HepG2 (cell line): Measurements from ENCODE around the gene GPT2. TPM values are rescaled to one million over a fixed set of nuclear protein-coding genes. Genes with fewer than 3 reads are reported as not detected.

Source experiments
- CCDC6 ChIP-seq: sonication (generic); formaldehyde crosslinking; IDR thresholded peaks from 2 replicates; pipeline ENCODE4 v1.8.1; 2022; ENCODE audit warnings: mild to moderate bottlenecking, missing genetic modification reagents, moderate library complexity
- DPF2 ChIP-seq: sonication (generic); formaldehyde crosslinking; IDR thresholded peaks from 2 replicates; pipeline ENCODE4 v1.4.0; 2020; ENCODE audit warnings: mild to moderate bottlenecking, low read depth, missing genetic modification reagents, borderline replicate concordance
- HNRNPH1 ChIP-seq: fragments of 200-400 bp; formaldehyde crosslinking; optimal IDR thresholded peaks from 2 replicates; pipeline ENCODE3; 2017; ENCODE audit warnings: mild to moderate bottlenecking, low read depth, low read length
- KAT8 ChIP-seq: IDR thresholded peaks from 2 replicates; pipeline ENCODE4 v1.6.1; 2016; ENCODE audit warnings: missing genetic modification reagents, missing compliant biosample characterization
- NFATC3 ChIP-seq: sonication (generic); formaldehyde crosslinking; IDR thresholded peaks from 2 replicates; pipeline ENCODE4 v1.5.1; 2020; ENCODE audit warnings: mild to moderate bottlenecking, missing genetic modification reagents
- PHF8 ChIP-seq: sonication (generic); formaldehyde crosslinking; IDR thresholded peaks from 2 replicates; pipeline ENCODE4 v1.5.0; 2020; ENCODE audit warnings: missing genetic modification reagents
- PRPF4 ChIP-seq: fragments of 200-400 bp; formaldehyde crosslinking; IDR thresholded peaks from 2 replicates; pipeline ENCODE4 v1.6.1; 2016; ENCODE audit warnings: low read length, low read depth; ENCODE audit not compliant: poor library complexity, severe bottlenecking
- SIN3A ChIP-seq: IDR thresholded peaks from 2 replicates; pipeline ENCODE4 v1.6.1; 2011; ENCODE audit warnings: low read depth, mild to moderate bottlenecking, control low read depth, low read length, borderline replicate concordance
- SP140L ChIP-seq: sonication (generic); formaldehyde crosslinking; IDR thresholded peaks from 2 replicates; pipeline ENCODE4 v1.4.0; 2020; ENCODE audit warnings: missing genetic modification reagents, borderline replicate concordance
- SP2 ChIP-seq: sonication (generic); formaldehyde crosslinking; IDR thresholded peaks from 2 replicates; pipeline ENCODE4 v1.5.1; 2020; ENCODE audit warnings: mild to moderate bottlenecking, missing genetic modification reagents
- ZFP90 ChIP-seq: sonication (generic); formaldehyde crosslinking; IDR thresholded peaks from 2 replicates; pipeline ENCODE4 v1.8.0; 2022; ENCODE audit warnings: missing genetic modification reagents, mild to moderate bottlenecking, inconsistent platforms, borderline replicate concordance
- ZNF101 ChIP-seq: sonication (generic); formaldehyde crosslinking; IDR thresholded peaks from 2 replicates; pipeline ENCODE4 v1.4.0; 2020; ENCODE audit warnings: mild to moderate bottlenecking, low read depth, missing genetic modification reagents, borderline replicate concordance
- ZNF562 ChIP-seq: sonication (generic); formaldehyde crosslinking; IDR thresholded peaks from 2 replicates; pipeline ENCODE4 v1.8.0; 2022; ENCODE audit warnings: missing genetic modification reagents, borderline replicate concordance
- ZNF678 ChIP-seq: sonication (generic); formaldehyde crosslinking; IDR thresholded peaks from 2 replicates; pipeline ENCODE4 v1.4.0; 2020; ENCODE audit warnings: mild to moderate bottlenecking, missing genetic modification reagents
- ZNF713 ChIP-seq: sonication (generic); formaldehyde crosslinking; IDR thresholded peaks from 2 replicates; pipeline ENCODE4 v1.4.0; 2020; ENCODE audit warnings: mild to moderate bottlenecking, missing genetic modification reagents
- ZSCAN12 ChIP-seq: sonication (generic); formaldehyde crosslinking; IDR thresholded peaks from 2 replicates; pipeline ENCODE4 v1.9.0; 2021; ENCODE audit warnings: mild to moderate bottlenecking, missing genetic modification reagents
- polyA plus RNA-seq, 8 experiments: library from polyadenylated mRNA; depleted of rRNA in 3 of 8; stranded (reverse) in 7 of 8; unstranded in 1 of 8; fragments of >200 nt; fragmentation: Illumina TruSeq in 4 of 8; extraction: Trizol in 4 of 8; gene quantifications; 2 replicates each; pipeline versions ENCODE4 v1.2.1 to v1.2.3, GENCODE V29; 2011 to 2016; ENCODE audit warnings: low read depth in 4 of 8, missing spikeins in 1 of 8, mixed read lengths in 1 of 8; ENCODE audit not compliant: insufficient read depth in 1 of 8
- total RNA-seq, 5 experiments: library from RNA; depleted of rRNA; stranded (reverse); fragments of >200 nt; fragmentation: Illumina TruSeq; extraction: Trizol; gene quantifications; 2 replicates each; pipeline ENCODE4 v1.2.3, GENCODE V29; 2016; ENCODE audit warnings: low read depth in 1 of 5
- TF ChIP-seq, protein P1 (sequence below): sonication (generic); formaldehyde crosslinking; IDR thresholded peaks from 2 replicates; pipeline ENCODE4 v1.5.1; 2020; ENCODE audit warnings: missing genetic modification reagents, mild to moderate bottlenecking, borderline replicate concordance
- TF ChIP-seq, protein P2 (sequence below): sonication (generic); formaldehyde crosslinking; IDR thresholded peaks from 2 replicates; pipeline ENCODE4 v1.4.0; 2020; ENCODE audit warnings: mild to moderate bottlenecking, missing genetic modification reagents, borderline replicate concordance
- TF ChIP-seq, protein P3 (sequence below): IDR thresholded peaks from 2 replicates; pipeline ENCODE4 v1.6.1; 2016; ENCODE audit warnings: missing genetic modification reagents, missing compliant biosample characterization
- TF ChIP-seq, protein P4 (sequence below): IDR thresholded peaks from 2 replicates; pipeline ENCODE4 v1.6.1; 2016; ENCODE audit warnings: mild to moderate bottlenecking, missing biosample characterization, missing genetic modification reagents

GPT2 gene
- total and polyA plus RNA-seq, 2 of the 13 experiments (the other 11 are each of a cell fraction or from before 2014, with no cell fraction given), result 138 to 267 TPM

DNA sequence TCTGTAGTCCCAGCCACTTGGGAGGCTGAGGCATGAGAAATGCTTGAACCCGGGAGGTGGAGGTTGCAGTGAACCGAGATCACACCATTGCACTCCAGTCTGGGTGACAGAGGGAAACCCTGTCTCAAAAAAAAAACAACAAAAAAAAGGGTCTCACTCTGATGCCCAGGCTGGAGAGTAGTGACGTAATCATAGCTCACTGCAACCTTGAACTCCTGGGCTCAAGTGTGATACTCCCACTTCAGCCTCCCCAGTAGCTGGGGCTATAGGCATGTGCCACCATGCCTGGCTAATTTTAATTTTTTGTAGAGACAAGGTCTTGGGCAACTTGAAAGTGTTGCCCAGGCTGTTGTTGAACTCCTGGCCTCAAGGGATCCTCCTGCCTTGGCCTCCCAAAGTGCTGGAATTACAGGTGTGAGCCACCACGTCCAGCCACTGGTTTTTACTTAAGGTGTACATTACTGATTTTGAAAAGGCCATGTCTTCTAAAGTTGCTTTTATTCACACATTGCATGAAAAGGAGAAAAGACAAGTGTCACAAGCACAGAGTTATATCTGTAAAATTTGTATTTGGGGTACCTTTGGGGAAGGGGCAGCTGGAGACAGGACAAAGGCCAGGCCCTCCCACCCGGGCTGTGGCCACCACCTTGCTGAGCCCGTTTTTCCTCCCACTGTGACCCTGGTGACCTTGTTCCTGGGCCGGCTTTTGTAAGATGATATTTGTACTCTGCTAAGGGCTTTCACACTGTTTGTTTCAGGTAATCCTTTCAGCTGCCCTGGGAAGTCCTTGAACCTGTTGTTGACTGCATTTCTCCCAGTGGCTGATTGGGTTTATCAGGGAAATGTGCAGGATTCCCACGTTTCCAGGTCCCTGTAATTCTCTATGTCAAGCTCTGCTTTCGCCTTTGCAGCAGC lies 11.5 kb downstream of the GPT2 start (continued):
- TF ChIP-seq ZNF562, result no peak
- TF ChIP-seq SP2 (CRISPR knock-in tag), result 0 out of 2 replicates have a peak, but pooled peaks have one; percentile 26
- no peak for TF ChIP-seq SP140L (CRISPR knock-in tag)
- TF ChIP-seq SIN3A, result peak; percentile 51; the same call in 1 of the 2 replicates
- TF ChIP-seq NFATC3 (CRISPR knock-in tag), result no peak
- TF ChIP-seq CCDC6 (CRISPR knock-in tag), result peak; percentile 25; the same call in 1 of the 2 replicates
- no peak for TF ChIP-seq ZNF101 (CRISPR knock-in tag)
- peak; percentile 49; the same call in 1 of the 2 replicates for TF ChIP-seq KAT8 (CRISPR knock-in tag)
- no peak; the same call in 1 of the 2 replicates for TF ChIP-seq PHF8
- TF ChIP-seq ZNF678 (CRISPR knock-in tag), result no peak
- TF ChIP-seq, protein P1, sequence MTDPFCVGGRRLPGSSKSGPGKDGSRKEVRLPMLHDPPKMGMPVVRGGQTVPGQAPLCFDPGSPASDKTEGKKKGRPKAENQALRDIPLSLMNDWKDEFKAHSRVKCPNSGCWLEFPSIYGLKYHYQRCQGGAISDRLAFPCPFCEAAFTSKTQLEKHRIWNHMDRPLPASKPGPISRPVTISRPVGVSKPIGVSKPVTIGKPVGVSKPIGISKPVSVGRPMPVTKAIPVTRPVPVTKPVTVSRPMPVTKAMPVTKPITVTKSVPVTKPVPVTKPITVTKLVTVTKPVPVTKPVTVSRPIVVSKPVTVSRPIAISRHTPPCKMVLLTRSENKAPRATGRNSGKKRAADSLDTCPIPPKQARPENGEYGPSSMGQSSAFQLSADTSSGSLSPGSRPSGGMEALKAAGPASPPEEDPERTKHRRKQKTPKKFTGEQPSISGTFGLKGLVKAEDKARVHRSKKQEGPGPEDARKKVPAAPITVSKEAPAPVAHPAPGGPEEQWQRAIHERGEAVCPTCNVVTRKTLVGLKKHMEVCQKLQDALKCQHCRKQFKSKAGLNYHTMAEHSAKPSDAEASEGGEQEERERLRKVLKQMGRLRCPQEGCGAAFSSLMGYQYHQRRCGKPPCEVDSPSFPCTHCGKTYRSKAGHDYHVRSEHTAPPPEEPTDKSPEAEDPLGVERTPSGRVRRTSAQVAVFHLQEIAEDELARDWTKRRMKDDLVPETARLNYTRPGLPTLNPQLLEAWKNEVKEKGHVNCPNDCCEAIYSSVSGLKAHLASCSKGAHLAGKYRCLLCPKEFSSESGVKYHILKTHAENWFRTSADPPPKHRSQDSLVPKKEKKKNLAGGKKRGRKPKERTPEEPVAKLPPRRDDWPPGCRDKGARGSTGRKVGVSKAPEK (CRISPR knock-in tag), result peak; percentile 93; the same call in 1 of the 2 replicates
- TF ChIP-seq, protein P2, sequence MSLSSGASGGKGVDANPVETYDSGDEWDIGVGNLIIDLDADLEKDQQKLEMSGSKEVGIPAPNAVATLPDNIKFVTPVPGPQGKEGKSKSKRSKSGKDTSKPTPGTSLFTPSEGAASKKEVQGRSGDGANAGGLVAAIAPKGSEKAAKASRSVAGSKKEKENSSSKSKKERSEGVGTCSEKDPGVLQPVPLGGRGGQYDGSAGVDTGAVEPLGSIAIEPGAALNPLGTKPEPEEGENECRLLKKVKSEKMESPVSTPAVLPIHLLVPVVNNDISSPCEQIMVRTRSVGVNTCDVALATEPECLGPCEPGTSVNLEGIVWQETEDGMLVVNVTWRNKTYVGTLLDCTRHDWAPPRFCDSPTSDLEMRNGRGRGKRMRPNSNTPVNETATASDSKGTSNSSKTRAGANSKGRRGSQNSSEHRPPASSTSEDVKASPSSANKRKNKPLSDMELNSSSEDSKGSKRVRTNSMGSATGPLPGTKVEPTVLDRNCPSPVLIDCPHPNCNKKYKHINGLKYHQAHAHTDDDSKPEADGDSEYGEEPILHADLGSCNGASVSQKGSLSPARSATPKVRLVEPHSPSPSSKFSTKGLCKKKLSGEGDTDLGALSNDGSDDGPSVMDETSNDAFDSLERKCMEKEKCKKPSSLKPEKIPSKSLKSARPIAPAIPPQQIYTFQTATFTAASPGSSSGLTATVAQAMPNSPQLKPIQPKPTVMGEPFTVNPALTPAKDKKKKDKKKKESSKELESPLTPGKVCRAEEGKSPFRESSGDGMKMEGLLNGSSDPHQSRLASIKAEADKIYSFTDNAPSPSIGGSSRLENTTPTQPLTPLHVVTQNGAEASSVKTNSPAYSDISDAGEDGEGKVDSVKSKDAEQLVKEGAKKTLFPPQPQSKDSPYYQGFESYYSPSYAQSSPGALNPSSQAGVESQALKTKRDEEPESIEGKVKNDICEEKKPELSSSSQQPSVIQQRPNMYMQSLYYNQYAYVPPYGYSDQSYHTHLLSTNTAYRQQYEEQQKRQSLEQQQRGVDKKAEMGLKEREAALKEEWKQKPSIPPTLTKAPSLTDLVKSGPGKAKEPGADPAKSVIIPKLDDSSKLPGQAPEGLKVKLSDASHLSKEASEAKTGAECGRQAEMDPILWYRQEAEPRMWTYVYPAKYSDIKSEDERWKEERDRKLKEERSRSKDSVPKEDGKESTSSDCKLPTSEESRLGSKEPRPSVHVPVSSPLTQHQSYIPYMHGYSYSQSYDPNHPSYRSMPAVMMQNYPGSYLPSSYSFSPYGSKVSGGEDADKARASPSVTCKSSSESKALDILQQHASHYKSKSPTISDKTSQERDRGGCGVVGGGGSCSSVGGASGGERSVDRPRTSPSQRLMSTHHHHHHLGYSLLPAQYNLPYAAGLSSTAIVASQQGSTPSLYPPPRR (CRISPR knock-in tag), result peak; percentile 91; the same call in 1 of the 2 replicates
- TF ChIP-seq ZFP90 (CRISPR knock-in tag), result peak; percentile 93
- TF ChIP-seq ZNF713 (CRISPR knock-in tag), result 0 out of 2 replicates have a peak, but pooled peaks have one; percentile 46
- no peak for TF ChIP-seq HNRNPH1
- TF ChIP-seq, protein P3, sequence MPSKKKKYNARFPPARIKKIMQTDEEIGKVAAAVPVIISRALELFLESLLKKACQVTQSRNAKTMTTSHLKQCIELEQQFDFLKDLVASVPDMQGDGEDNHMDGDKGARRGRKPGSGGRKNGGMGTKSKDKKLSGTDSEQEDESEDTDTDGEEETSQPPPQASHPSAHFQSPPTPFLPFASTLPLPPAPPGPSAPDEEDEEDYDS (CRISPR knock-in tag), result peak; percentile 61
- no peak for TF ChIP-seq PRPF4
- TF ChIP-seq ZSCAN12 (CRISPR knock-in tag), result peak; percentile 35; the same call in 1 of the 2 replicates
- peak; percentile 98 for TF ChIP-seq DPF2
- TF ChIP-seq, protein P4, sequence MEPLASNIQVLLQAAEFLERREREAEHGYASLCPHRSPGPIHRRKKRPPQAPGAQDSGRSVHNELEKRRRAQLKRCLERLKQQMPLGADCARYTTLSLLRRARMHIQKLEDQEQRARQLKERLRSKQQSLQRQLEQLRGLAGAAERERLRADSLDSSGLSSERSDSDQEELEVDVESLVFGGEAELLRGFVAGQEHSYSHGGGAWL (CRISPR knock-in tag), result no peak
